Duodenal mucosa (tissue), 2 donors: Measurements from ENCODE around the gene DTYMK.
A peak's percentile ranks its signal among the peaks of the same experiment; 100 is the strongest.

ENCODE experiments used
- H3K27ac ChIP-seq: one replicate; pipeline ENCODE4 v1.7.0; 2013; ENCODE audit warnings: low read depth, low read length
- H3K27me3 ChIP-seq, 2 donors: one replicate each; pipeline ENCODE4 v1.7.0; 2013; ENCODE audit warnings: low read length in 2 of 2, control low read depth in 1 of 2; ENCODE audit not compliant: insufficient read depth in 2 of 2, control insufficient read depth in 1 of 2
- H3K36me3 ChIP-seq, 2 donors: one replicate each; pipeline ENCODE4 v1.7.0; 2013; ENCODE audit warnings: low read length in 2 of 2, control low read depth in 1 of 2; ENCODE audit not compliant: insufficient read depth in 2 of 2, control insufficient read depth in 1 of 2
- H3K4me1 ChIP-seq, 2 donors: one replicate each; pipeline ENCODE4 v1.7.0; 2013; ENCODE audit warnings: low read length in 2 of 2, control low read depth in 1 of 2; ENCODE audit not compliant: insufficient read depth in 2 of 2, control insufficient read depth in 1 of 2
- H3K4me3 ChIP-seq, 2 donors: one replicate each; pipeline ENCODE4 v1.7.0; 2013; ENCODE audit warnings: low read length in 2 of 2, low read depth in 1 of 2
- H3K9ac ChIP-seq, 2 donors: one replicate each; pipeline ENCODE4 v1.7.0; 2013; ENCODE audit warnings: low read length in 2 of 2, low read depth in 1 of 2
- H3K9me3 ChIP-seq, 2 donors: one replicate each; pipeline ENCODE4 v1.7.0; 2013; ENCODE audit warnings: low read length in 2 of 2, control low read depth in 1 of 2; ENCODE audit not compliant: control insufficient read depth in 1 of 2

The DTYMK gene

GRCh38 chr2:241649927-241650326 lies 36.7 kb downstream of the DTYMK start:
- H3K9me3 ChIP-seq = no peaks in the 10 kb centered on the region
- no peaks in the 10 kb centered on the region for H3K27me3 ChIP-seq
- H3K4me1 ChIP-seq = peaks cover 0 to 5% of the 10 kb centered on the region in 2 donors
- H3K9ac ChIP-seq = no peak overlapping the region
- H3K36me3 ChIP-seq = peaks cover 20 to 40% of the 10 kb centered on the region in 2 donors
- no peak overlapping the region for H3K27ac ChIP-seq
- H3K4me3 ChIP-seq = no peak overlapping the region

GRCh38 chr2:241649404-241649803 lies 37.2 kb downstream of the DTYMK start:
- Histone ChIP-seq H3K9ac (no peak overlapping the region), H3K4me3 (no peak overlapping the region), H3K9me3 (no peaks in the 10 kb centered on the region), H3K36me3 (peaks cover 15 to 34% of the 10 kb centered on the region in 2 donors), H3K27ac (no peak overlapping the region), H3K4me1 (peaks cover 0 to 5% of the 10 kb centered on the region in 2 donors), H3K27me3 (no peaks in the 10 kb centered on the region)

DNA sequence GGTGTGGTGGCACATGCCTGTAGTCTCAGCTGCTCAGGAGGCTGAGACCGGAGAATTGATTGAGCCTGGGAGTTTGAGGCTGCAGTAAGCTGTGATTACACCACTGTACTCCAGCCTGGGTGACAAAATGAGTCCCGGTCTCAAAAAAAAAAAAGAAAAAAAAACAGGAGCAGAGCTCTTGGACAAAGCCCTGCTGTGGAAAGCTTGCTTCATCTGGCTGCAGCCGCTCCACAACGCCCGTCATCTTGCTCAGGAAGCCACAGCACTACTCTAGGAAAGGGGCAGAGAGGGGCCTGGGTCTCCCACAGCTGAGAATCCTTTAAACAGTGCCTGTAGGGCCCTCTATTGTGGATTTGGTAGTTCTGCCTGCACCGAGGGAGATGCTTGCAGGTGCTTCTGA lies 38.2 kb downstream of the DTYMK start:
- no peaks in the 10 kb centered on the region for H3K9me3 ChIP-seq
- H3K4me1 ChIP-seq = peaks cover 0 to 5% of the 10 kb centered on the region in 2 donors
- peaks cover 14 to 29% of the 10 kb centered on the region in 2 donors for H3K36me3 ChIP-seq
- H3K27me3 ChIP-seq = no peaks in the 10 kb centered on the region
- no peak overlapping the region for H3K27ac ChIP-seq
- no peak overlapping the region for H3K9ac ChIP-seq
- no peak overlapping the region for H3K4me3 ChIP-seq

GRCh38 chr2:241645915-241646645 lies 40.5 kb downstream of the DTYMK start:
- H3K9me3 ChIP-seq = no peaks in the 10 kb centered on the region
- no peak overlapping the region for H3K9ac ChIP-seq
- H3K4me3 ChIP-seq = no peak overlapping the region
- peaks cover 5 to 6% of the 10 kb centered on the region in 2 donors for H3K4me1 ChIP-seq
- no peaks in the 10 kb centered on the region for H3K27me3 ChIP-seq
- peaks cover 4 to 6% of the 10 kb centered on the region in 2 donors for H3K36me3 ChIP-seq
- H3K27ac ChIP-seq = no peak overlapping the region

DNA sequence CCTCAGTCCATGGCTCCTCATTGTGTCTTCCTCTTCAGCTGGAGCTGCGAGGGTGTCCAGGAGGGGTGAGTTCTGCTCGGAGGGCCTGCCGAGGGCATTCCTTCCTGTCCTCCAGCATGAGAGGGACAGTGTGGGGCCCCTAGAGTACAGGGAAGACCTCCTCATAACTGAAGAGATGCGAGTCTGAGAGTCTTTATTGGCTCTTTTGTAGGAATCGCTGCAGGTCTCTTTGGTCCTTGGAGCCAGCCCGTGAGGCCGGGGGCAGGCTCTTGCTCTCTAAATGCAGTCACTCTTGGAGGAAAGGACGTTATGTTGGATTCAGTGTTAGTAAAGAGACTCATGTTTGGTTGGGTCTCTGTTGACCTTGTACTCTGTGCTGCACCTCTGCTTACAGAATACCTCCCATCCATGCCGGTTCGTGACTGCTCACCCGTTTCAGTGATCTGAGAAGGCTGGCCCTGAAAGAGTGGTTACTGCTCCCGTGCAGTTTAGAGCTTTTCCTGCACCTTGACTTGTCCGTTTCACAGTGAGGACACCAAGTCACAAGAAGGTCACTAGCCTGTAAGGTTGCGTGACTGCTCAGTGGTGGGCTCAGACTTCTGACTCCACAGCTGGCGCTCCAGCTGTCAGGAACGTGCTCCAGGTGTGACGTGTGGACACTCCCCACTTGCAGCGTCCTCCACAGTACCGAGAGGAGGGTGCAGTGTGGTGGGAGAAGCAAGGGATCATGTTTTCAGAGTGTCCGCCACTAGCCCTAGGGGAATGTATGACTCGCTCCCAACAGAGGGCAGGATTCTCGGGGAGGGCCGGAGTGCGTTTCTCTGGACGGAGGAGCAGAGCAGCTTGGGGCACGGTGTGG lies 41.3 kb downstream of the DTYMK start:
- H3K27me3 ChIP-seq = no peaks in the 10 kb centered on the region
- H3K36me3 ChIP-seq = peaks cover 2 to 4% of the 10 kb centered on the region in 2 donors
- H3K4me3 ChIP-seq = no peak overlapping the region
- peaks cover 3 to 12% of the 10 kb centered on the region in 2 donors for H3K4me1 ChIP-seq
- no peak overlapping the region for H3K9ac ChIP-seq
- no peaks in the 10 kb centered on the region for H3K9me3 ChIP-seq
- no peak overlapping the region for H3K27ac ChIP-seq

GRCh38 chr2:241641631-241642030 lies 45.0 kb downstream of the DTYMK start:
- Histone ChIP-seq H3K9me3 (no peaks in the 10 kb centered on the region), H3K4me1 (peaks cover 19 to 24% of the 10 kb centered on the region in 2 donors), H3K9ac (no peak overlapping the region), H3K27me3 (no peaks in the 10 kb centered on the region), H3K36me3 (peaks cover 3 to 4% of the 10 kb centered on the region in 2 donors), H3K4me3 (no peak overlapping the region), H3K27ac (no peak overlapping the region)

DNA sequence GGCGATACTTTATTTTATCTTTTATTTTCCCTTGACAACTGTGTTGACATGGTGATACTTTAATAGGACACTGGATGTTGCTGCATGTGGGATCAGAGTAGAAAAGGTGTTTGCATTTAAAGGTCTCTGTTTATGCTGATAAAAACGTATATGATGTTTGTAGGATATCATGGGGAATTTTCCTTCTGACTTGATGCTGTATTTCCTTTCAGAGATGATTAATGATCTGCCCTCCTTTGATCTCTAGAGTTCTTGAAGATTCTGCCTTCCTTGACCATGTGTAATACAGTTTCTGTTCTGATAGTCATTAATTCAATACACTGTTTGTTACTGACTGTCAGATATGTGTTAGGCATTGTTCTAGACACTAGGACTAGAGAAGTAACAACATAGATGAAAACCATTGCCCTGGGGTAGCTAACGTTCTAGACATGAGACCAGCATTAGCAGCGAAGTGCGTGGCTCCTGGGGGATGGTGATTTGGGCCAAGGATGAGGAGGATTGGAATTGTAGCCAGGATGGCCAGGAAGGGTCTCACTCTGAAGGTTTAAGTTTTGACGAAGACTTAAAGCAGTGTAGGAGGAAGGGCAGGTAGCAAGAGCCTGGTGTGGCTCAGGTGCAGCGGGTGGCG lies 46.3 kb downstream of the DTYMK start:
- H3K4me3 ChIP-seq = no peak overlapping the region
- H3K4me1 ChIP-seq = peaks cover 25 to 29% of the 10 kb centered on the region in 2 donors
- no peaks in the 10 kb centered on the region for H3K27me3 ChIP-seq
- no peak overlapping the region for H3K9ac ChIP-seq
- H3K27ac ChIP-seq = no peak overlapping the region
- no peaks in the 10 kb centered on the region for H3K9me3 ChIP-seq
- peaks cover under 1 to 3% of the 10 kb centered on the region in 2 donors for H3K36me3 ChIP-seq

DNA sequence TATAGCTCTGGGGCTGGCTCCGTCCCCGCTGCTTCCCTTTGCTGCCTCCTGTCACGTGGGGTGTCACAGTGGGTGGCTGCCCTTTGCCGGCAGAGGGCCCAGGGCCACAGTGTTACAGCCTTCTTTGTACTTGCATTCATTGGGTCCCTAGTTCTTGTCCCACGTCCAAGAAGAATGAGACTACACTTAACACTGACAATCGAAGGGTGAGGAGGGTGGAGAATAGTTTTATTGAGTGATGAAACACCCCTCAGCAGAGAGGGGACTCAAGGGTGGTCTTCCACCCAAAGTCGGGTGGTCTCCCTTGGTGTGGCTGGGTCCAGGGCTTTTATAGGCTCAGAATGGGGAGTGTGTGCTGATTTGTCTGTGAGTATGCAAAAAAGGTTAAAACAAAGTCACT lies 47.2 kb downstream of the DTYMK start:
- Histone ChIP-seq H3K4me1 (peaks cover 29% of the 10 kb centered on the region in 2 donors), H3K9ac (no peak overlapping the region), H3K27ac (no peak overlapping the region), H3K9me3 (no peaks in the 10 kb centered on the region), H3K4me3 (peak overlapping the region in 1 of 2 donors; percentile 92), H3K36me3 (peaks cover 0 to 3% of the 10 kb centered on the region in 2 donors), H3K27me3 (no peaks in the 10 kb centered on the region)

GRCh38 chr2:241638940-241639339 lies 47.7 kb downstream of the DTYMK start:
- peaks cover 0 to 6% of the 10 kb centered on the region in 2 donors for H3K36me3 ChIP-seq
- H3K4me3 ChIP-seq = peak overlapping the region in 1 of 2 donors; percentile 92
- no peak overlapping the region for H3K9ac ChIP-seq
- H3K9me3 ChIP-seq = no peaks in the 10 kb centered on the region
- no peaks in the 10 kb centered on the region for H3K27me3 ChIP-seq
- H3K27ac ChIP-seq = no peak overlapping the region
- peaks cover 29% of the 10 kb centered on the region in 2 donors for H3K4me1 ChIP-seq
